Measurements from ENCODE around the gene RHOV. TPM values are rescaled to one million over a fixed set of nuclear protein-coding genes. Genes with fewer than 3 reads are reported as not detected.

Gene RHOV
- total and polyA plus RNA-seq, 4 experiments from 2014 or later: not detected

DNA sequence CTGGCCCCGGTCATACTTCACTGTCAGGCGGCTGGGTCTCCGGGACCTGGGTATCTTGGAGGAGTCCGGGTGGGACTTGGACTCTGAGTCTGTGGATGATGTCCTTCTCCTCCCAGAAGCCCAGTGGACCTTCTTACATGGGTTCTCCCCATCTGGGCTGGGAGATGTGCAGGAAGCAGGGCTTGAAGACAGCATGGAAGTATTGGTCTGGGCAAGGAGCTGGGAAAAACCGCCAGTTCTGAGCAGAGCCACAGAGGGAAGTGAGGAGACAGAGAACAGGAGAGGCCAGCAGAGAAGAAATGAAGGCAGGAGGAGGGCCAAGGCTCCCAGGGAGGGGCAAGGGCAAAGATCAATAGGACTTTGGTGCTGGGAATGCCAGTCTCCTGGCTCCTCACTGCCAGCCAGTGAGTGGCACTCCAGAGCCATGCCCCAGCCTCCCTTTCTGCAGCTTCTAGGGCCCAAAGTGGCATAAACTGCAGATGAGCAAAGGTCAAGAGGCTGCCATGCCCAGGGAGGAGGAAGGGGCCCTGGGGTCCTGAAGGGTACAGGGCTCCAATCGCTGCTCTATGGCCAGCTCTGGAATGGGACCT, 45.5 kb downstream of the RHOV start, which contains the start of gene PPP1R14D:
Gene PPP1R14D, minus strand, starts transcription at position 262 of the 590 bp plus-strand sequence. Its CDS starts 67 bp downstream, at position 195.
- H3K4me3 ChIP-seq (ENCODE audit: low read length in 2 of 2): no peak within 1 kb of the TSS
- Mint-ChIP-seq H3K4me1 (no peaks in the 10 kb centered on the region), H3K4me3 (no peak within 1 kb of the TSS), H3K27ac (no peak within 1 kb of the TSS), H3K9me3 (no peaks in the 10 kb centered on the region), H3K36me3 (no peaks in the 10 kb centered on the region), H3K27me3 (peaks cover 0 to 2% of the 10 kb centered on the region in 2 donors)
- no peak for DNase-seq
- ChIA-PET POLR2A (ENCODE audit: partially characterized antibody) (no interaction called here), CTCF (ENCODE audit: partially characterized antibody) (interaction anchor here (0.6 to 1.0 kb wide), 2 partner anchors 29 to 31 kb away, joined by 3 read pairs; no protein-coding TSS in a partner anchor)
- H3K27me3 ChIP-seq (ENCODE audit: insufficient read depth, low read length): no peaks in the 10 kb centered on the region
- no peaks in the 10 kb centered on the region for H3K9me3 ChIP-seq (ENCODE audit: control insufficient read depth in 1 of 2, low read length in 2 of 2)
- H3K36me3 ChIP-seq (ENCODE audit: insufficient read depth, low read length): no peaks in the 10 kb centered on the region
- H3K27ac ChIP-seq (ENCODE audit: low read depth, low read length): no peak within 1 kb of the TSS
- no peaks in the 10 kb centered on the region for H3K4me1 ChIP-seq (ENCODE audit: insufficient read depth, low read length)
- intact Hi-C loops (cut with micrococcal nuclease): no loop called here

DNA sequence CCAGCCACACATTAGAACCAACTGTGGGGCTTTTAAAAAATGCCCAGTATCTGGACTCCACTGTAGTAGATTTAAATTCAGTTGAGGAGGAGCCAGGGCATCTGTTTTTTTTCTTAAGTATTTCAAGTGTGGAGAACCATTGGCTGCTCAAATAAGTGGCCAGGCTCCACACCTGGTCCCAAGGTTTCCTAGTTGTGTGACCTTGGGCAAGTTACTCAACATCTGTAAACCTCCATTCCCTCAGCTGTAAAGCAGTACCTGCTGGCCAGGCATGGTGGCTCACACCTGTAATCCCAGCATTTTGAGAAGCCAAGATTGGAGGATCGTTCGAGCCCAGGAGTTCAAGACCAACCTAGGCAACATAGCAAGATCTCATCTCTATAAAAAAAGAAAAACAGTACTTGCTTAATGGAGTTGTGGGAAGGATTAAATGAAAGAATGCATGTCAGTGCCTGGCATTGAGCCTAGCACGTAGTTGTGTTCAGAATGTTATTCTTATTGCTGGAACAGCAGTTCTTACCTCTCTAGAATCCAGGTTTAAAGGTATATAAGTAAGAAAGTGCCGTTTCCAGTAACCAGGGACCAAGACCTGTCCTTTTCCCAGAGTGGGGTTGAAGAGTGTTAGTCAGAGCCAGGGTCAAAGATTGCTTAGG, 47.5 kb downstream of the RHOV start:
- intact Hi-C loops (cut with micrococcal nuclease): no loop called here
- Histone ChIP-seq H3K36me3 (ENCODE audit: insufficient read depth, low read length) (no peaks in the 10 kb centered on the region), H3K9me3 (ENCODE audit: control insufficient read depth in 1 of 2, low read length in 2 of 2) (no peaks in the 10 kb centered on the region), H3K27me3 (ENCODE audit: insufficient read depth, low read length) (no peaks in the 10 kb centered on the region), H3K27ac (ENCODE audit: low read depth, low read length) (no peak overlapping the region), H3K4me1 (ENCODE audit: insufficient read depth, low read length) (no peaks in the 10 kb centered on the region), H3K4me3 (ENCODE audit: low read length in 2 of 2) (no peak overlapping the region)
- Mint-ChIP-seq H3K27ac (peak overlapping the region in 1 of 7 donors; percentile 29), H3K4me1 (no peaks in the 10 kb centered on the region), H3K4me3 (no peak overlapping the region), H3K9me3 (no peaks in the 10 kb centered on the region), H3K36me3 (no peaks in the 10 kb centered on the region), H3K27me3 (peaks cover 0 to 2% of the 10 kb centered on the region in 2 donors)
- CTCF ChIA-PET (ENCODE audit: partially characterized antibody): no interaction called here
- no peak for DNase-seq
- POLR2A ChIA-PET (ENCODE audit: partially characterized antibody): no interaction called here

DNA sequence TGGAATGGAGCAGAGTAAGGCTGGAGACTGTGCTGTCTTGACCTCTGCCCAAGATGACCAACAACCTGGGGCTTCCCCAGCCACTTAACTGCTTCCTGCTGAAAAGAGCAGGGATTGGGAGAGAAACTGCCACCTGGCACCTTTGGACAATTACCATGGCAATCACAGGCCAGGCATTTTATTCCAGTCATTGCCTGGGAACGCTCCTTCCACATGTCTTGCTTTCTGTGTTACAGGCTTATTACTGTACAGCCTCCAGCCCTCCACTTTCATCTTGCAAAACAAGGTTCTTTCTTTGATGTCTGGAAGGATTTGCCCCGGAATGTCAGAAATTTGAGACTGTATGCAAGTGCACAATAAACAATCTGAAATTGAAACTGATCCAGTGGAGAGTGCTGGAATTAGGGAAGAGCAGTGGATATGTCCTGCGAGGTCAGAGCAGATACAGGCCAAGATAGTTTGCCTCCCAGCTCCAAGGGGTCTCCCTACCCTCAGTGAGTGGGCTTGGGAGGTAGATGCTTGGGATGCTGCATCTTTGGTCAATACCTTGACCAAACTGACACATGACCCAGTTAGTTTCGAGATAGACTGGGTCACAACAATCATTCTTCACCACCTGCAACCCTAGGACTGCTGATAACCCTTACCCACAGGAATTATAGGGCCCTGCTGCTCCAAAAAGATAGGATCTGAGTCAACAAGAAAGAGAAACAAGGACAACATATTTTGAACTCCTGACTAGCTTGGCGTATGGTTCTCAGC, 48.2 kb downstream of the RHOV start:
- H3K9me3 Mint-ChIP-seq: no peaks in the 10 kb centered on the region
- Histone ChIP-seq H3K4me3 (ENCODE audit: low read length in 2 of 2) (no peak overlapping the region), H3K9me3 (ENCODE audit: control insufficient read depth in 1 of 2, low read length in 2 of 2) (no peaks in the 10 kb centered on the region), H3K27me3 (ENCODE audit: insufficient read depth, low read length) (no peaks in the 10 kb centered on the region), H3K4me1 (ENCODE audit: insufficient read depth, low read length) (no peaks in the 10 kb centered on the region), H3K27ac (ENCODE audit: low read depth, low read length) (no peak overlapping the region), H3K36me3 (ENCODE audit: insufficient read depth, low read length) (no peaks in the 10 kb centered on the region)
- H3K36me3 Mint-ChIP-seq: no peaks in the 10 kb centered on the region
- intact Hi-C loops (cut with micrococcal nuclease): no loop called here
- DNase-seq: no peak
- H3K4me3 Mint-ChIP-seq: no peak overlapping the region
- CTCF ChIA-PET (ENCODE audit: partially characterized antibody): no interaction called here
- POLR2A ChIA-PET (ENCODE audit: partially characterized antibody): no interaction called here
- H3K4me1 Mint-ChIP-seq: no peaks in the 10 kb centered on the region
- peaks cover 0 to 2% of the 10 kb centered on the region in 2 donors for H3K27me3 Mint-ChIP-seq
- H3K27ac Mint-ChIP-seq: no peak overlapping the region

DNA sequence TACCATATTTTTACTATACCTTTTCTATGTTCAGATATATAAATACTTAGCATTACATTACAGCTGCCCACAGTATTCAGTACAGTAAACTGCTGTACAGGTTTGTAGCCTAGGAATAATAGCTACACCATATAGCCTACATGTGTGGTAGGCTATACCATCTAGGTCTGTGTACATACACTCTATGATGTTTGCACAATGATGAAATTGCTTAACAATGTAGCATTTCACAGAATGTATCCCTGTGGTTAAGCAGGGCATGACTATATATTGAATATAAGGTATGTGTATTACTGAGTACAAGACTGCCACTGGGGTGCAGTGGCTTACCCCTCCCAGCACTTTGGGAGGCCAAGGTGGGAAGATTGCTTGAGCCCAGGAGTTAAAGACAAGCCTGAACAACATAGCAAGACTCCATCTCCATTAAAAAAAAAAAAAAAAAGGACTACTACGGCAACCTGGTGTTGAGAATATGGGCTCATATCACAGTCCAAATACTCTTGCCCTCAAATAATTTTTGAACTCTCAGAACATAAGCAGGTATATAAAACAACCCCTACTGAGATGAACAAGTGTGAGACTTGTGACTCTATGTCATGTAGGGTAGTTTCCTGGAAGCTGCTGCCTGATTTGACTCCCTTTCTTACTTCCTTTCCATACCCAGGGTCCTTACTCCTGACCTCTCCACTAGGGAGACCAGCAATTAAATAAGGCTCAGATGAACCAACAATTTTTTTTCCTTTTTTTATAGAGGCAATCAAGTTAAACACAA, 50.3 kb downstream of the RHOV start:
- no peaks in the 10 kb centered on the region for H3K9me3 Mint-ChIP-seq
- Histone ChIP-seq H3K9me3 (ENCODE audit: control insufficient read depth in 1 of 2, low read length in 2 of 2) (no peaks in the 10 kb centered on the region), H3K27ac (ENCODE audit: low read depth, low read length) (no peak overlapping the region), H3K27me3 (ENCODE audit: insufficient read depth, low read length) (no peaks in the 10 kb centered on the region), H3K4me3 (ENCODE audit: low read length in 2 of 2) (no peak overlapping the region), H3K36me3 (ENCODE audit: insufficient read depth, low read length) (no peaks in the 10 kb centered on the region), H3K4me1 (ENCODE audit: insufficient read depth, low read length) (no peaks in the 10 kb centered on the region)
- no peaks in the 10 kb centered on the region for H3K36me3 Mint-ChIP-seq
- no peak overlapping the region for H3K27ac Mint-ChIP-seq
- intact Hi-C loops (cut with micrococcal nuclease): no loop called here
- ChIA-PET POLR2A (ENCODE audit: partially characterized antibody) (no interaction called here), CTCF (ENCODE audit: partially characterized antibody) (interaction anchor here (0.8 kb wide), 1 partner anchor 34 kb away, joined by 3 read pairs; no protein-coding TSS in a partner anchor)
- peaks cover 0 to 2% of the 10 kb centered on the region in 2 donors for H3K27me3 Mint-ChIP-seq
- H3K4me1 Mint-ChIP-seq: no peaks in the 10 kb centered on the region
- no peak overlapping the region for H3K4me3 Mint-ChIP-seq
- no peak for DNase-seq

Other genes with a start within 250 kb of the RHOV start
- gene RAD51, start 179.1 kb downstream of the RHOV start, total RNA-seq: 1 to 10 TPM in 1 of 2 experiments, under 1 TPM in 1; 0.93 to 1.7 TPM
- gene RAD51, start 179.1 kb downstream of the RHOV start, polyA plus RNA-seq: 1 to 10 TPM in 1 of 2 donors, under 1 TPM in 1; 0.21 to 1.6 TPM
- gene RMDN3, start 119.0 kb downstream of the RHOV start, total RNA-seq: 10 to 100 TPM; 24.5 to 26.7 TPM
- 10 to 100 TPM; 28.9 to 35.9 TPM for gene RMDN3, start 119.0 kb downstream of the RHOV start, polyA plus RNA-seq
- 10 to 100 TPM; 21.2 to 24.1 TPM for gene GCHFR, start 110.2 kb downstream of the RHOV start, total RNA-seq
- gene GCHFR, start 110.2 kb downstream of the RHOV start, polyA plus RNA-seq: 100 to 1,000 TPM in 1 of 2 donors, 10 to 100 TPM in 1; 74.8 to 115 TPM
- gene C15orf62, start 104.3 kb downstream of the RHOV start, total RNA-seq: 1 to 10 TPM; 3.5 TPM
- gene C15orf62, start 104.3 kb downstream of the RHOV start, polyA plus RNA-seq: under 1 TPM; 0.24 to 0.29 TPM
- 10 to 100 TPM; 34.1 to 35.0 TPM for gene ZFYVE19, start 67.1 kb downstream of the RHOV start, total RNA-seq
- gene ZFYVE19, start 67.1 kb downstream of the RHOV start, polyA plus RNA-seq: 10 to 100 TPM; 10.4 to 20.4 TPM
- 10 to 100 TPM; 40.5 to 43.9 TPM for gene DNAJC17, start 66.8 kb downstream of the RHOV start, total RNA-seq
- gene DNAJC17, start 66.8 kb downstream of the RHOV start, polyA plus RNA-seq: 10 to 100 TPM; 24.3 to 31.5 TPM
- gene PPP1R14D, start 45.5 kb downstream of the RHOV start, total RNA-seq: not detected
- not detected for gene PPP1R14D, start 45.5 kb downstream of the RHOV start, polyA plus RNA-seq
- 1 to 10 TPM; 3.8 to 4.0 TPM for gene SPINT1, start 30.2 kb downstream of the RHOV start, total RNA-seq
- gene SPINT1, start 30.2 kb downstream of the RHOV start, polyA plus RNA-seq: 1 to 10 TPM; 4.0 to 5.3 TPM
- 10 to 100 TPM; 18.4 to 20.3 TPM for gene VPS18, start 20.2 kb upstream of the RHOV start, total RNA-seq
- 10 to 100 TPM; 14.6 to 21.6 TPM for gene VPS18, start 20.2 kb upstream of the RHOV start, polyA plus RNA-seq
- gene DLL4, start 55.1 kb upstream of the RHOV start, total RNA-seq: not detected
- not detected for gene DLL4, start 55.1 kb upstream of the RHOV start, polyA plus RNA-seq
- 1 to 10 TPM; 1.2 TPM for gene CHAC1, start 79.2 kb upstream of the RHOV start, total RNA-seq
- gene CHAC1, start 79.2 kb upstream of the RHOV start, polyA plus RNA-seq: under 1 TPM; 0.24 to 0.43 TPM
- 10 to 100 TPM; 29.7 to 34.4 TPM for gene INO80, start 242.0 kb upstream of the RHOV start, total RNA-seq
- gene INO80, start 242.0 kb upstream of the RHOV start, polyA plus RNA-seq: 1 to 10 TPM; 1.5 to 6.7 TPM